Nephron (organoid): Measurements from ENCODE around the gene AGAP1.

Experiments
- H3K27ac Mint-ChIP-seq, 3 experiments: 2 replicates each; pipeline ENCODE4 v1.8.0; 2020; ENCODE audit warnings: mixed read lengths in 3 of 3, mild to moderate bottlenecking in 2 of 3, moderate library complexity in 1 of 3
- H3K27me3 Mint-ChIP-seq: 2 replicates; pipeline ENCODE4 v1.8.0; 2021; ENCODE audit warnings: low read depth, mild to moderate bottlenecking, moderate library complexity, mixed read lengths
- H3K36me3 Mint-ChIP-seq: 2 replicates; pipeline ENCODE4 v1.8.0; 2020; ENCODE audit warnings: low read depth, mixed read lengths
- H3K4me1 Mint-ChIP-seq: 2 replicates; pipeline ENCODE4 v1.8.0; 2020; ENCODE audit warnings: mixed read lengths
- H3K4me3 Mint-ChIP-seq, 3 experiments: 2 replicates each; pipeline ENCODE4 v1.8.0; 2020; ENCODE audit warnings: mild to moderate bottlenecking in 3 of 3, mixed read lengths in 3 of 3, moderate library complexity in 2 of 3
- H3K9me3 Mint-ChIP-seq: 2 replicates; pipeline ENCODE4 v1.8.0; 2020; ENCODE audit warnings: mixed read lengths
- CTCF ChIP-seq, 3 experiments: fragments of 200-600 bp; sonication (generic); IDR thresholded peaks; one replicate each; pipeline ENCODE4 v1.5.0; 2021; ENCODE audit warnings: antibody characterized with exemption in 3 of 3; ENCODE audit not compliant: unreplicated experiment in 3 of 3

The AGAP1 gene

GRCh38 chr2:236041616-236042015 is 547.8 kb downstream of the AGAP1 start:
- Mint-ChIP-seq H3K27ac (no peak overlapping the region), H3K4me1 (no peaks in the 10 kb centered on the region), H3K36me3 (peaks cover 35% of the 10 kb centered on the region), H3K27me3 (peaks cover 6% of the 10 kb centered on the region), H3K4me3 (no peak overlapping the region), H3K9me3 (no peaks in the 10 kb centered on the region)
- no peak for TF ChIP-seq CTCF (IDR thresholded peaks at IDR 0.05; ENCODE audit: unreplicated experiment in 3 of 3)

- Mint-ChIP-seq H3K9me3 (no peaks in the 10 kb centered on the region), H3K4me1 (no peaks in the 10 kb centered on the region), H3K36me3 (peaks cover 36% of the 10 kb centered on the region), H3K4me3 (no peak overlapping the region), H3K27ac (no peak overlapping the region), H3K27me3 (peaks cover 6% of the 10 kb centered on the region)
- TF ChIP-seq CTCF (IDR thresholded peaks at IDR 0.05; ENCODE audit: unreplicated experiment in 3 of 3): no peak
Measured at GRCh38 chr2:236042087-236042486, 548.2 kb downstream of the AGAP1 start.

GRCh38 chr2:236044191-236044590 is 550.3 kb downstream of the AGAP1 start:
- Mint-ChIP-seq H3K9me3 (no peaks in the 10 kb centered on the region), H3K4me3 (no peak overlapping the region), H3K4me1 (no peaks in the 10 kb centered on the region), H3K36me3 (peaks cover 43% of the 10 kb centered on the region), H3K27me3 (peaks cover 6% of the 10 kb centered on the region), H3K27ac (no peak overlapping the region)
- no peak for TF ChIP-seq CTCF (IDR thresholded peaks at IDR 0.05; ENCODE audit: unreplicated experiment in 3 of 3)

GRCh38 chr2:236045251-236046235 is 551.7 kb downstream of the AGAP1 start:
- no peaks in the 10 kb centered on the region for H3K9me3 Mint-ChIP-seq
- H3K4me3 Mint-ChIP-seq: no peak overlapping the region
- no peak for TF ChIP-seq CTCF (IDR thresholded peaks at IDR 0.05; ENCODE audit: unreplicated experiment in 3 of 3)
- H3K36me3 Mint-ChIP-seq: peaks cover 51% of the 10 kb centered on the region
- H3K27ac Mint-ChIP-seq: no peak overlapping the region
- no peaks in the 10 kb centered on the region for H3K4me1 Mint-ChIP-seq
- H3K27me3 Mint-ChIP-seq: peaks cover 6% of the 10 kb centered on the region

- Mint-ChIP-seq H3K27me3 (peaks cover 6% of the 10 kb centered on the region), H3K9me3 (no peaks in the 10 kb centered on the region), H3K4me3 (no peak overlapping the region), H3K36me3 (peaks cover 43% of the 10 kb centered on the region), H3K4me1 (no peaks in the 10 kb centered on the region), H3K27ac (no peak overlapping the region)
- no peak for TF ChIP-seq CTCF (IDR thresholded peaks at IDR 0.05; ENCODE audit: unreplicated experiment in 3 of 3)
Measured at GRCh38 chr2:236046715-236047114, 552.9 kb downstream of the AGAP1 start.

- no peak overlapping the region for H3K27ac Mint-ChIP-seq
- H3K4me1 Mint-ChIP-seq: no peaks in the 10 kb centered on the region
- peaks cover 6% of the 10 kb centered on the region for H3K27me3 Mint-ChIP-seq
- no peak for TF ChIP-seq CTCF (IDR thresholded peaks at IDR 0.05; ENCODE audit: unreplicated experiment in 3 of 3)
- no peaks in the 10 kb centered on the region for H3K9me3 Mint-ChIP-seq
- no peak overlapping the region for H3K4me3 Mint-ChIP-seq
- H3K36me3 Mint-ChIP-seq: peaks cover 38% of the 10 kb centered on the region
Measured at GRCh38 chr2:236047176-236047575, 553.3 kb downstream of the AGAP1 start.
